WERI-Rb-1 (cell line): ENCODE measurements around the gene HOXB6.

Source experiments
- DNase-seq: peaks from one replicate; pipeline ENCODE4 v3.0.0-alpha.2; 2020
- H3K27ac ChIP-seq: fragments of 250-450 bp; sonication (Bioruptor Pico); 2 replicates; pipeline ENCODE4 v1.5.1; 2020; ENCODE audit warnings: mild to moderate bottlenecking, moderate library complexity
- H3K27me3 ChIP-seq: fragments of 250-450 bp; sonication (Bioruptor Pico); 2 replicates; pipeline ENCODE4 v1.5.1; 2021; ENCODE audit warnings: mild to moderate bottlenecking, low read depth, moderate library complexity; ENCODE audit not compliant: insufficient read depth, severe bottlenecking
- H3K36me3 ChIP-seq: fragments of 250-450 bp; sonication (Bioruptor Pico); 2 replicates; pipeline ENCODE4 v1.5.1; 2020; ENCODE audit warnings: mild to moderate bottlenecking, moderate library complexity
- H3K4me3 ChIP-seq: 2 replicates; pipeline ENCODE4 v1.5.1; 2011; ENCODE audit warnings: low read depth, mild to moderate bottlenecking, control low read depth, low read length
- H3K9me3 ChIP-seq: fragments of 250-450 bp; sonication (Bioruptor Pico); 2 replicates; pipeline ENCODE4 v1.5.1; 2021; ENCODE audit warnings: mild to moderate bottlenecking, moderate library complexity; ENCODE audit not compliant: severe bottlenecking
- TF ChIP-seq, protein P1 (sequence below): IDR thresholded peaks from 2 replicates; pipeline ENCODE4 v1.5.1; 2011; ENCODE audit warnings: low read depth, mild to moderate bottlenecking, control low read depth, inconsistent platforms, low read length

HOXB6 gene

DNA sequence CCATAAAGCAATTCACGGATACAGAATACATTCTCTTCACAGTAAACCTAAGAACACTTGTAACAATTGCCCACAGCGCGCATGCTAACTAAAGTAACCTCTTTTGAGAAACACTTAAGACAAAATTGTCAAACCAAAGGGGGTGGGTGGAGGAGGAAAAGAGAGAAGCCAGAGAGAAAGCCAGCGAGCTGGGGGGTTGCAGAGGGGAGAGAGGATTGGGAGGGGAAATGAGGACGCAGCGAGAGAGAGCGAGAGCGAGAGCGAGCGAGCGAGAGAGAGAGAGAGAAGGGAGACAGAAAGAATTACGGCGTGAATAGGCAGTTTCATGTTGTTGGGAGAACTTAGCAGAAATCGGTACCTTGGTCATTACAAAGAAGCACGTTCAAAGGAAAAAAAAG lies 7.7 kb upstream of the HOXB6 start:
- Histone ChIP-seq H3K4me3 (peak overlapping the region; percentile 91), H3K9me3 (no peaks in the 10 kb centered on the region), H3K36me3 (no peaks in the 10 kb centered on the region), H3K27me3 (peaks cover 79% of the 10 kb centered on the region), H3K27ac (no peak overlapping the region)
- DNase-seq = no peak
- TF ChIP-seq, protein P1, sequence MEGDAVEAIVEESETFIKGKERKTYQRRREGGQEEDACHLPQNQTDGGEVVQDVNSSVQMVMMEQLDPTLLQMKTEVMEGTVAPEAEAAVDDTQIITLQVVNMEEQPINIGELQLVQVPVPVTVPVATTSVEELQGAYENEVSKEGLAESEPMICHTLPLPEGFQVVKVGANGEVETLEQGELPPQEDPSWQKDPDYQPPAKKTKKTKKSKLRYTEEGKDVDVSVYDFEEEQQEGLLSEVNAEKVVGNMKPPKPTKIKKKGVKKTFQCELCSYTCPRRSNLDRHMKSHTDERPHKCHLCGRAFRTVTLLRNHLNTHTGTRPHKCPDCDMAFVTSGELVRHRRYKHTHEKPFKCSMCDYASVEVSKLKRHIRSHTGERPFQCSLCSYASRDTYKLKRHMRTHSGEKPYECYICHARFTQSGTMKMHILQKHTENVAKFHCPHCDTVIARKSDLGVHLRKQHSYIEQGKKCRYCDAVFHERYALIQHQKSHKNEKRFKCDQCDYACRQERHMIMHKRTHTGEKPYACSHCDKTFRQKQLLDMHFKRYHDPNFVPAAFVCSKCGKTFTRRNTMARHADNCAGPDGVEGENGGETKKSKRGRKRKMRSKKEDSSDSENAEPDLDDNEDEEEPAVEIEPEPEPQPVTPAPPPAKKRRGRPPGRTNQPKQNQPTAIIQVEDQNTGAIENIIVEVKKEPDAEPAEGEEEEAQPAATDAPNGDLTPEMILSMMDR = no peak

DNA sequence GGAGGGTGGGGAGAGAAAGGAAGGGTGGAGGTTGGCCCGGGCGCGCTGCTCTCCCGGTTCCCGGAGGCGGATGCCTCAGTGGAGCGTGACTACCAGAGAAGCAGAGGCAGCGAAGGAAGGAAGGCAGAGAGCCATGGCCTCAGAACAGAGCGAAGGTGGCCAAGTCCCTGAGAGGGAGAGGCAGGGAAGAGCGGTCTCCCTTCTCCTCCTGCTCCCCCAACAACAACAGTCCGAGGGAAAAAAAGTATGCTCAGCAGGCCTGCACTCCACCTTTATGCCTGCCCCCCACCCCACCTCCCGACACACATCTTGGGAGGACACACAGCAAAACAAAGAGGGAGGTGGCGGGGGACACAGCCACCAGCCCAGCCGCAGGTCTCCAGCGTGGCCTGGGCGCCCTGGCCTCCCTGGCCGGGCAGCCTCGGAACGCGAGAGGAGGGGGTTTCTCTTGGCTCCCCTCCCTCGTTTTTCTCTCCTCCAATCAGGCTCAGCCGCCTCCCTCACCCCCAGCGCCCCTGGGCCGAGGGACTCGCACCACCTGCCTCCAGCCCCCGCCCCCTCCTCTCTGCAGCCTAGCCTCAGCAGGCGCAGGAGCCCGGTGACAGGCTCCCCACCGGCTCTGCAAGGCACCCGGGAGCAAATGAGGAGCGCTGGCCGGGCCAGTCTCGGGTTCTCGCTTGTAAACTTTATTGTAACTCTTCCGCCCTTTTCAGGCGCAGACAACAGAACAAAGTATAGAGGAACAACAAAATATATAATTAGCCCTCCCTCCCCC lies 7.1 kb upstream of the HOXB6 start:
- peak; percentile 71 for DNase-seq
- peaks cover 73% of the 10 kb centered on the region for H3K27me3 ChIP-seq
- no peaks in the 10 kb centered on the region for H3K36me3 ChIP-seq
- H3K27ac ChIP-seq = no peak overlapping the region
- TF ChIP-seq, protein P1 = no peak
- H3K9me3 ChIP-seq = no peaks in the 10 kb centered on the region
- H3K4me3 ChIP-seq = peak overlapping the region; percentile 91

DNA sequence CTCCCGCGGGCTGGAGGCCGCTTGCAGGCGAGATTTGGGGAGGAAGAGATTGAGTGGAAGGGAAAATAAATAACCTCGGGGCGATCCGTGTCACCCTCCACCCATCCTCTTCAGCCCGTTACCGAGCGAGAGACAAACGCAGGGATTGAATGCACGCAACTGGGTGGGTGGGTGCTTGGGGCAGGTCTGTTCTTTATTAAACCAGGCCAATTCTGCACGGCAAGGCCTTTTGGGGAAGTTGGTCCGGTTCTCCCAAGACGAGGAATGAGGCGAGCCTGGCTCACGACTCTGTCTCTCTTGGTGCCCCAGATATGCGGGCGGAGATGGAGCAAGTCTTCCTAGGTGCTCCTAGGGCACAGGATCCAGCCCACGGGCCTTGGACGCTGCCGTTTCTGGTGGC lies 6.4 kb upstream of the HOXB6 start:
- Histone ChIP-seq H3K9me3 (no peaks in the 10 kb centered on the region), H3K36me3 (no peaks in the 10 kb centered on the region), H3K27ac (peak overlapping the region; percentile 59), H3K27me3 (peaks cover 73% of the 10 kb centered on the region), H3K4me3 (peak overlapping the region; percentile 91)
- no peak for DNase-seq
- TF ChIP-seq, protein P1 = no peak

DNA sequence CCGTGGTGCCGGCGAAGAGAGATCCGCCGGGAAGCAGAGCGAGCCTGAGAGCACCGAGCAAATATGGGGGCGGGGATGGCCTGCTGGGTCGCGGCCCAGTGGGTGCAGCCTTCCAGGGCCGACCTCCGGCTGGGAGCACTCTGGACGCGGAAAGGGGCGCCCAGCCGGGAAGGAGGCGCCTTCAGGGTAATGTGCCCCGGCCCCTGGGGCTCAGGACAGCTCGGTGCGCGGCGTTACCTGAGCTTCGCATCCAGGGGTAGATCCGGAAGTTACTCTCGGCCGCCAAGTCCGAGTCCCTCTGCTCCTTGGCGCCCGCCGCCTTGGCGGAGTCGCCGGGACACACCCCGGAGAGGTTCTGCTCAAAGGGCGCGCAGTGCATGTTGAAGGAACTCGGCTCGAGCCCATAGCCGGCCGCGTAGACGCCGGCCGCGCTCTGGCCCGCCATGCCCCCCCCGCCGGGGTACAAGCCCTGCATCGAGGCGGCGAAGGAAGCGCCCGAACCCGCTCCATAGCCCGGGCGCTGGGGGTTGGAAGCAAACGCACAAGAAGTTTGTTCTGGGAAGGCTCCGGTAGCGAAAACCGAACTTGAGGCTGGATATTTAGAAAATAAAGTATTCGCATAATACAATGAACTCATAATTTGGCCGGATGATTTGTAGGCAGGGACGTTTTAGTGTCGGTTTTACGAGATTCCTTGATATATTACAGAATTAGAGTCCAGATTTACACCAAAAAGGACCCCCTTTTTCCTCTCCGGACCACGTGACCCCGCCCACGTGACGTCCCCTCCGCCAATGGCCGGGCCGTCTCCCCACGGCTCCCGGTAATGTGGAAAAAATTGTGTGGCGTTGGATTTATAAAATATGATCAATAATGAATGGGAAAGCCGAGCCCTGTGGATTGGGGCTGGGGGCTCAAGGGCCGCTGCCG lies 5.8 kb upstream of the HOXB6 start, which contains the start of gene HOXB7:
Gene HOXB7, minus strand, starts transcription at position 736 of the 930 bp plus-strand sequence. Its CDS starts 99 bp downstream, at position 637.
- Histone ChIP-seq H3K4me3 (peak within 1 kb of the TSS; percentile 91), H3K9me3 (no peaks in the 10 kb centered on the region), H3K27me3 (peaks cover 72% of the 10 kb centered on the region), H3K36me3 (no peaks in the 10 kb centered on the region), H3K27ac (peak within 1 kb of the TSS; percentile 59)
- peak; percentile 78 for DNase-seq
- TF ChIP-seq, protein P1 = no peak

DNA sequence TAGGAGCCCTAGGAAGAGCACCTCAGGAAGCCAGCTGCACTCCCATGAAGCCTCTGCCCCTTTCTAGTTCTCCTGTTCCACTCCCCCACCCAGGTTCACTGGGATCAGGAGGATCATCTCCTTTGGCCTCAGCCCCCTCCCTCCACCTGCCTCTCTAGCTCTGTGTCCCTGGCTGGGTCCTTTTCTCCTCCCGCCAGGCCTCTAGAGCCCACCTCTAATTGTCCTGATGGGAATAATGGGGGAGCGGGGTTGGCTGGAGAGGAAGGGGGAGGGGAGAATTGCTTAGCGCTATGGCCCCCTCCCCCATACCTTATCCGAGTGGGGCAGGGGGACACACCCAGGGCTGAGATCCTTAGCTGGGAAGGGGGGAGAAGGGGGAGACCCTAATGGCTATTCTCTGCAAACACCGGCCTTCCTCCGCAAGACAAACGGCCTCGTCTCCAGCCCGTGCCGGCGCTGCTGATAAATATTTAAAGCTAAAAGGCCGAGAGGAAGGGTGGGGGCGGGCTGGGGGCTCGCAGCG lies 5.0 kb upstream of the HOXB6 start:
- no peaks in the 10 kb centered on the region for H3K9me3 ChIP-seq

More for the DNA sequence above, 5.0 kb upstream of the HOXB6 start:
- H3K4me3 ChIP-seq = peak overlapping the region; percentile 91
- H3K27me3 ChIP-seq = peaks cover 72% of the 10 kb centered on the region
- TF ChIP-seq, protein P1 = no peak
- H3K36me3 ChIP-seq = no peaks in the 10 kb centered on the region
- peak; percentile 51 for DNase-seq
- H3K27ac ChIP-seq = peak overlapping the region; percentile 59
